Keratinocyte (primary cell): Measurements from ENCODE around the gene CMIP. TPM values are rescaled to one million over a fixed set of nuclear protein-coding genes. Genes with fewer than 3 reads are reported as not detected.
"Not testable (repeated sequence)": the region's sequence is repeated elsewhere in the genome, so short reads cannot be mapped to it uniquely, and the experiment has no call there.

Source experiments
- DNase-seq: peaks from one replicate; pipeline ENCODE4 v3.0.0-alpha.2; 2011; ENCODE audit warnings: low read depth, missing footprints, low spot score
- FAIRE-seq: peaks from 2 replicates; lab custom pipeline; 2011; peaks lifted over from hg19 to GRCh38; lab: Jason Lieb, UNC
- H2AFZ ChIP-seq: 2 replicates; pipeline ENCODE4 v1.6.0; 2012; ENCODE audit warnings: low read length, control low read depth, inconsistent platforms; ENCODE audit not compliant: control insufficient read depth
- H3K27ac ChIP-seq: 2 replicates; pipeline ENCODE4 v1.5.1; 2011; ENCODE audit warnings: low read length; ENCODE audit not compliant: control insufficient read depth, insufficient read depth
- H3K27me3 ChIP-seq: 3 replicates; pipeline ENCODE4 v1.6.0; 2011; ENCODE audit warnings: low read length; ENCODE audit not compliant: control insufficient read depth, insufficient read depth; ENCODE audit errors: extremely low read depth
- H3K36me3 ChIP-seq, 2 experiments: 2 replicates in 1 of 2; 3 replicates in 1 of 2; pipeline ENCODE4 v1.5.1; 2011; ENCODE audit warnings: low read length in 2 of 2, mild to moderate bottlenecking in 1 of 2; ENCODE audit not compliant: control insufficient read depth in 2 of 2, insufficient read depth in 2 of 2; ENCODE audit errors: extremely low read depth in 1 of 2
- H3K4me1 ChIP-seq: 3 replicates; pipeline ENCODE4 v1.5.1; 2011; ENCODE audit warnings: low read length; ENCODE audit not compliant: control insufficient read depth, insufficient read depth; ENCODE audit errors: extremely low read depth
- H3K4me2 ChIP-seq: 3 replicates; pipeline ENCODE4 v1.6.0; 2011; ENCODE audit warnings: low read depth, low read length; ENCODE audit not compliant: control insufficient read depth, insufficient read depth; ENCODE audit errors: extremely low read depth
- H3K4me3 ChIP-seq, 3 experiments: fragments of 200-600 bp in 1 of 3; sonication (generic) in 1 of 3; 2 replicates in 2 of 3; 3 replicates in 1 of 3; pipeline ENCODE4 v1.5.1; 2011 to 2016; ENCODE audit warnings: low read length in 3 of 3, mild to moderate bottlenecking in 3 of 3, control low read depth in 2 of 3, inconsistent platforms in 1 of 3, low read depth in 1 of 3, mixed read lengths in 1 of 3, mixed run types in 1 of 3, moderate library complexity in 1 of 3; ENCODE audit not compliant: control insufficient read depth in 2 of 3, insufficient read depth in 2 of 3; ENCODE audit errors: extremely low read depth in 1 of 3
- H3K79me2 ChIP-seq: 2 replicates; pipeline ENCODE4 v1.6.0; 2012; ENCODE audit warnings: low read length; ENCODE audit not compliant: control insufficient read depth, insufficient read depth
- H3K9ac ChIP-seq: 3 replicates; pipeline ENCODE4 v1.6.0; 2011; ENCODE audit warnings: low read length; ENCODE audit not compliant: control insufficient read depth, insufficient read depth; ENCODE audit errors: extremely low read depth
- H3K9me1 ChIP-seq: 3 replicates; pipeline ENCODE4 v1.6.0; 2011; ENCODE audit warnings: low read length; ENCODE audit not compliant: control insufficient read depth, insufficient read depth; ENCODE audit errors: extremely low read depth
- H3K9me3 ChIP-seq: 2 replicates; pipeline ENCODE4 v1.5.1; 2012; ENCODE audit warnings: low read depth, low read length; ENCODE audit not compliant: control insufficient read depth
- H4K20me1 ChIP-seq: 3 replicates; pipeline ENCODE4 v1.6.0; 2011; ENCODE audit warnings: low read length; ENCODE audit not compliant: control insufficient read depth, insufficient read depth; ENCODE audit errors: extremely low read depth
- CTCF ChIP-seq, 3 experiments: IDR thresholded peaks in 1 of 3; conservative IDR thresholded peaks in 1 of 3; optimal IDR thresholded peaks in 1 of 3; 2 replicates in 2 of 3; 3 replicates in 1 of 3; pipeline versions ENCODE3 to v1.5.1; 2011; ENCODE audit warnings: low read length in 3 of 3, mild to moderate bottlenecking in 3 of 3, moderate library complexity in 2 of 3, control low read depth in 1 of 3, inconsistent platforms in 1 of 3; ENCODE audit not compliant: insufficient read depth in 2 of 3; ENCODE audit errors: extremely low read depth in 1 of 3
- EZH2 ChIP-seq: IDR thresholded peaks from one replicate; pipeline ENCODE4 v1.6.1; 2012; ENCODE audit warnings: inconsistent platforms, mild to moderate bottlenecking, low read length, moderate library complexity
- dilution Hi-C: fragments of 300-500 bp; cut with MboI; formaldehyde crosslinking; loops from one replicate; pipeline ENCODE4 v1.7.0; 2020; ENCODE audit warnings: low sequenced_read_pairs; ENCODE audit not compliant: extremely low pct_ligation_motif_present
- polyA plus RNA-seq, 5 experiments: library from polyadenylated mRNA; depleted of rRNA in 3 of 5; stranded (reverse) in 3 of 5; stranded (forward) in 1 of 5; unstranded in 1 of 5; fragments of >200 nt; gene quantifications; 1 replicate in 1 of 5; 2 replicates in 3 of 5; 3 replicates in 1 of 5; pipeline versions ENCODE4 v1.2.1 to v1.2.3, GENCODE V29; 2011 to 2012; ENCODE audit warnings: missing spikeins in 2 of 5, low read depth in 1 of 5, low replicate concordance in 1 of 5

Gene CMIP
- polyA plus RNA-seq, 1 donor (not counting 4 experiments of a cell fraction or from before 2014, with no cell fraction given): 5.0 TPM

- Histone ChIP-seq H3K27me3 (no peaks in the 10 kb centered on the region), H4K20me1 (no peaks in the 10 kb centered on the region), H3K4me1 (peaks cover 7% of the 10 kb centered on the region), H3K9me3 (no peaks in the 10 kb centered on the region), H3K79me2 (no peaks in the 10 kb centered on the region), H3K9me1 (no peaks in the 10 kb centered on the region), H3K9ac (no peak overlapping the region), H3K36me3 (no peaks in the 10 kb centered on the region), H2AFZ (no peak overlapping the region), H3K27ac (no peak overlapping the region), H3K4me3 (no peak overlapping the region), H3K4me2 (no peak overlapping the region)
- TF ChIP-seq CTCF (optimal IDR thresholded peaks at IDR 0.05 in 1 of 3, IDR thresholded peaks at IDR 0.05 in 1 of 3, conservative IDR thresholded peaks at IDR 0.05 in 1 of 3; ENCODE audit: extremely low read depth in 1 of 3, insufficient read depth in 2 of 3, low read length in 3 of 3) (no peak), EZH2 (no peak)
- dilution Hi-C loops: no loop called here
- no peak for DNase-seq
- no peak for FAIRE-seq
Observed at GRCh38 chr16:81421536-81421935, 23.1 kb upstream of the CMIP start.

- H4K20me1 ChIP-seq, H2AFZ ChIP-seq, H3K79me2 ChIP-seq, dilution Hi-C loops, H3K27ac ChIP-seq, H3K36me3 ChIP-seq, H3K9me3 ChIP-seq, H3K4me2 ChIP-seq, H3K4me3 ChIP-seq, H3K4me1 ChIP-seq, FAIRE-seq, H3K27me3 ChIP-seq, H3K9ac ChIP-seq, DNase-seq, H3K9me1 ChIP-seq: not testable (repeated sequence)
Observed at GRCh38 chr16:81422153-81422552, 22.5 kb upstream of the CMIP start.

- H4K20me1 ChIP-seq: no peaks in the 10 kb centered on the region
- no peak overlapping the region for H3K9ac ChIP-seq
- H3K4me2 ChIP-seq: no peak overlapping the region
- no peaks in the 10 kb centered on the region for H3K27me3 ChIP-seq
- H3K9me3 ChIP-seq: no peaks in the 10 kb centered on the region
- FAIRE-seq: peak; percentile 69
- dilution Hi-C loops: no loop called here
- no peaks in the 10 kb centered on the region for H3K9me1 ChIP-seq
- H3K27ac ChIP-seq: peak overlapping the region; percentile 23
- TF ChIP-seq CTCF (optimal IDR thresholded peaks at IDR 0.05 in 1 of 3, IDR thresholded peaks at IDR 0.05 in 1 of 3, conservative IDR thresholded peaks at IDR 0.05 in 1 of 3; ENCODE audit: extremely low read depth in 1 of 3, insufficient read depth in 2 of 3, low read length in 3 of 3) (peak in 1 of 3 experiments; percentile 22), EZH2 (no peak)
- H3K4me1 ChIP-seq: peaks cover 7% of the 10 kb centered on the region
- H2AFZ ChIP-seq: peak overlapping the region; percentile 79
- H3K4me3 ChIP-seq: no peak overlapping the region
- H3K36me3 ChIP-seq: no peaks in the 10 kb centered on the region
- H3K79me2 ChIP-seq: no peaks in the 10 kb centered on the region
- DNase-seq: no peak
Observed at GRCh38 chr16:81424771-81425170, 19.8 kb upstream of the CMIP start.
